ENCODE results near the gene GNG8. TPM values are rescaled to one million over a fixed set of nuclear protein-coding genes. Genes with fewer than 3 reads are reported as not detected.

GNG8 gene
- total RNA-seq, 1 experiment from 2014 or later, result not detected

DNA sequence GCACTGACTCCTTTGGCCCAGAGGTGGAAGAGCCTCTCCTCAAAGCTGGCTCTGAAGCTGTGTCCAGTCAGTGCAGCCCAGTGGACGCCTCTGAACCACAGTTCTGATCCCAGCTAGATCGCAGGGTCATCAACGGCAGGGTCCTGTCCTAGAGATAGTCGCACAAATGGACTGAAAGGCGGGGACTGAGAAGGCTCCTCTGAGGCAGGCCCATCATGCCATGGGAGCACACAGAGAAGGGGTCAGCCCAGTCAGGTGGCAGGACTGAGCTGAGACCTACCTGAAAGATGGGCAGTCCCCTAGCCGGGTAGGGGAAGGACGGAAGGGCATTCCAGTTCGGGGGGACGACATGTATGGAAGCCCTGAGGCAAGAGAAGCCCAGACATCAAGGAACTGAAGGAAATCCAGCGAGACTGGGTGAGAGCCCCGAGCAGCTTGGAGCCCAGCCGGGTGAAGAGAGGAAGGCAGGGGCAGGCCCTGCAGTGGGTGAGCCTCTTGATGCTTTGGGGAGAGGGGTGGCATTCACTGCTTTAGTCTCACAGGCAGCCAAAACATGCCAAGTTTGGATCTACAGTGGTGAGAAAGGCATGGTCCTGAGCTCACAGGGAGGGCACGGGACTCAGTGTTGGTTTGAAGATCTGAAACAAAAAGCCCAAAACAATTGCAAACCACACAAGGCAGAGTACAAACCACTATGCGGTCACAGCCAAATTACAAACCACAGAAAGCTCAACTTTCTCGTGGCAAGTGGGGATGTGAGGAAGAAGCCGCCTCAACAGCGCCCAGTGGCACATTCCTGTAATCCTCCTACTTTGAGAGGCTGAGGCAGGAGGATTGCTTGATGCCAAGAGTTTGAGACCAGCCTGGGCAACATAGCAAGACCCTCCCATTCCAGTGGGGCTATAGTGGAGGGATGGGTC is 24.9 kb downstream of the GNG8 start:
- Mint-ChIP-seq H3K9me3 (ENCODE audit: unreplicated experiment) (no peaks in the 10 kb centered on the region), H3K4me1 (ENCODE audit: insufficient read depth, unreplicated experiment) (no peaks in the 10 kb centered on the region), H3K27me3 (ENCODE audit: insufficient read depth, unreplicated experiment) (no peaks in the 10 kb centered on the region), H3K4me3 (ENCODE audit: unreplicated experiment) (no peak overlapping the region), H3K36me3 (ENCODE audit: insufficient read depth, unreplicated experiment) (peaks cover 42% of the 10 kb centered on the region), H3K27ac (ENCODE audit: low read depth, unreplicated experiment) (no peak overlapping the region)
- intact Hi-C loops (cut with micrococcal nuclease), result no loop called here
- POLR2A ChIA-PET, result interaction anchor here (1.1 to 2.5 kb wide), 5 partner anchors 9 to 72 kb away, joined by 3 to 16 read pairs (median 7); partner anchors contain the start of genes CALM3 and DACT3
- TF ChIP-seq, protein P1, sequence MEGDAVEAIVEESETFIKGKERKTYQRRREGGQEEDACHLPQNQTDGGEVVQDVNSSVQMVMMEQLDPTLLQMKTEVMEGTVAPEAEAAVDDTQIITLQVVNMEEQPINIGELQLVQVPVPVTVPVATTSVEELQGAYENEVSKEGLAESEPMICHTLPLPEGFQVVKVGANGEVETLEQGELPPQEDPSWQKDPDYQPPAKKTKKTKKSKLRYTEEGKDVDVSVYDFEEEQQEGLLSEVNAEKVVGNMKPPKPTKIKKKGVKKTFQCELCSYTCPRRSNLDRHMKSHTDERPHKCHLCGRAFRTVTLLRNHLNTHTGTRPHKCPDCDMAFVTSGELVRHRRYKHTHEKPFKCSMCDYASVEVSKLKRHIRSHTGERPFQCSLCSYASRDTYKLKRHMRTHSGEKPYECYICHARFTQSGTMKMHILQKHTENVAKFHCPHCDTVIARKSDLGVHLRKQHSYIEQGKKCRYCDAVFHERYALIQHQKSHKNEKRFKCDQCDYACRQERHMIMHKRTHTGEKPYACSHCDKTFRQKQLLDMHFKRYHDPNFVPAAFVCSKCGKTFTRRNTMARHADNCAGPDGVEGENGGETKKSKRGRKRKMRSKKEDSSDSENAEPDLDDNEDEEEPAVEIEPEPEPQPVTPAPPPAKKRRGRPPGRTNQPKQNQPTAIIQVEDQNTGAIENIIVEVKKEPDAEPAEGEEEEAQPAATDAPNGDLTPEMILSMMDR (IDR thresholded peaks at IDR 0.05; ENCODE audit: unreplicated experiment), result no peak
- BruUV-seq (replicated peaks), result no TSS peak
- CTCF ChIA-PET, result interaction anchor here (0.6 to 7.7 kb wide), 6 partner anchors 20 to 682 kb away, joined by 3 to 75 read pairs (median 4); no protein-coding TSS in a partner anchor
- DNase-seq (ENCODE audit: unreplicated experiment), result no peak

DNA sequence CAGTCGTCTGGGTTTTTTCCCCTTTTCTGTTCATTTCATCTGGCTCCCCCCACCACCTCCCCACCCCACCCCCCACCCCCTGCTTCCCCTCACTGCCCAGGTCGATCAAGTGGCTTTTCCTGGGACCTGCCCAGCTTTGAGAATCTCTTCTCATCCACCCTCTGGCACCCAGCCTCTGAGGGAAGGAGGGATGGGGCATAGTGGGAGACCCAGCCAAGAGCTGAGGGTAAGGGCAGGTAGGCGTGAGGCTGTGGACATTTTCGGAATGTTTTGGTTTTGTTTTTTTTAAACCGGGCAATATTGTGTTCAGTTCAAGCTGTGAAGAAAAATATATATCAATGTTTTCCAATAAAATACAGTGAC is 25.6 kb downstream of the GNG8 start:
- no TSS peak for BruUV-seq (replicated peaks)
- POLR2A ChIA-PET, result interaction anchor here (2.5 kb wide), 1 partner anchor 8 kb away, joined by 16 read pairs; the partner anchor contains the start of gene CALM3

DNA sequence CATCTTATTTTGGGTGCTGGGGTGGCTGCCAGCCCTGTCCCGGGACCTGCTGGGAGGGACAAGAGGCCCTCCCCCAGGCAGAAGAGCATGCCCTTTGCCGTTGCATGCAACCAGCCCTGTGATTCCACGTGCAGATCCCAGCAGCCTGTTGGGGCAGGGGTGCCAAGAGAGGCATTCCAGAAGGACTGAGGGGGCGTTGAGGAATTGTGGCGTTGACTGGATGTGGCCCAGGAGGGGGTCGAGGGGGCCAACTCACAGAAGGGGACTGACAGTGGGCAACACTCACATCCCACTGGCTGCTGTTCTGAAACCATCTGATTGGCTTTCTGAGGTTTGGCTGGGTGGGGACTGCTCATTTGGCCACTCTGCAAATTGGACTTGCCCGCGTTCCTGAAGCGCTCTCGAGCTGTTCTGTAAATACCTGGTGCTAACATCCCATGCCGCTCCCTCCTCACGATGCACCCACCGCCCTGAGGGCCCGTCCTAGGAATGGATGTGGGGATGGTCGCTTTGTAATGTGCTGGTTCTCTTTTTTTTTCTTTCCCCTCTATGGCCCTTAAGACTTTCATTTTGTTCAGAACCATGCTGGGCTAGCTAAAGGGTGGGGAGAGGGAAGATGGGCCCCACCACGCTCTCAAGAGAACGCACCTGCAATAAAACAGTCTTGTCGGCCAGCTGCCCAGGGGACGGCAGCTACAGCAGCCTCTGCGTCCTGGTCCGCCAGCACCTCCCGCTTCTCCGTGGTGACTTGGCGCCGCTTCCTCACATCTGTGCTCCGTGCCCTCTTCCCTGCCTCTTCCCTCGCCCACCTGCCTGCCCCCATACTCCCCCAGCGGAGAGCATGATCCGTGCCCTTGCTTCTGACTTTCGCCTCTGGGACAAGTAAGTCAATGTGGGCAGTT is 26.2 kb downstream of the GNG8 start:
- Mint-ChIP-seq H3K4me3 (ENCODE audit: unreplicated experiment) (no peak overlapping the region), H3K9me3 (ENCODE audit: unreplicated experiment) (no peaks in the 10 kb centered on the region), H3K4me1 (ENCODE audit: insufficient read depth, unreplicated experiment) (no peaks in the 10 kb centered on the region), H3K36me3 (ENCODE audit: insufficient read depth, unreplicated experiment) (peaks cover 54% of the 10 kb centered on the region), H3K27me3 (ENCODE audit: insufficient read depth, unreplicated experiment) (no peaks in the 10 kb centered on the region), H3K27ac (ENCODE audit: low read depth, unreplicated experiment) (no peak overlapping the region)
- TF ChIP-seq, protein P1 (IDR thresholded peaks at IDR 0.05; ENCODE audit: unreplicated experiment), result no peak
- intact Hi-C loops (cut with micrococcal nuclease), result no loop called here
- BruUV-seq (replicated peaks), result no TSS peak
- DNase-seq (ENCODE audit: unreplicated experiment), result no peak
- ChIA-PET CTCF (interaction anchor here (0.6 kb wide), 1 partner anchor 18 kb away, joined by 3 read pairs; no protein-coding TSS in a partner anchor), POLR2A (interaction anchor here (0.6 to 2.5 kb wide), 2 partner anchors 8 to 300 kb away, joined by 3 to 16 read pairs; partner anchors contain the start of gene CALM3)

More for the DNA sequence above, 25.6 kb downstream of the GNG8 start:
- no peak for DNase-seq (ENCODE audit: unreplicated experiment)
- TF ChIP-seq, protein P1 (IDR thresholded peaks at IDR 0.05; ENCODE audit: unreplicated experiment), result no peak
- no peaks in the 10 kb centered on the region for H3K9me3 Mint-ChIP-seq (ENCODE audit: unreplicated experiment)
- H3K4me3 Mint-ChIP-seq (ENCODE audit: unreplicated experiment), result no peak overlapping the region
- H3K4me1 Mint-ChIP-seq (ENCODE audit: insufficient read depth, unreplicated experiment), result no peaks in the 10 kb centered on the region
- H3K27ac Mint-ChIP-seq (ENCODE audit: low read depth, unreplicated experiment), result no peak overlapping the region
- peaks cover 48% of the 10 kb centered on the region for H3K36me3 Mint-ChIP-seq (ENCODE audit: insufficient read depth, unreplicated experiment)
- CTCF ChIA-PET, result interaction anchor here (0.6 kb wide), 3 partner anchors 17 to 683 kb away, joined by 3 to 4 read pairs (median 3); no protein-coding TSS in a partner anchor
- intact Hi-C loops (cut with micrococcal nuclease), result no loop called here
- no peaks in the 10 kb centered on the region for H3K27me3 Mint-ChIP-seq (ENCODE audit: insufficient read depth, unreplicated experiment)

All from MCF 10A (cell line).